ENCODE data around the gene GDF10.

Gene GDF10

GRCh38 chr10:47269294-47269693 lies 30.7 kb upstream of the GDF10 start:
- FAIRE-seq (no peak), DNase-seq (ENCODE audit: low spot score) (no peak)

- FAIRE-seq (no peak), DNase-seq (ENCODE audit: low spot score) (no peak)
Observed at GRCh38 chr10:47276071-47276470, 23.9 kb upstream of the GDF10 start.

GRCh38 chr10:47276576-47277351 lies 23.2 kb upstream of the GDF10 start:
- FAIRE-seq (no peak), DNase-seq (ENCODE audit: low spot score) (no peak)

- no peak for FAIRE-seq
Observed at GRCh38 chr10:47277352-47278151, 22.4 kb upstream of the GDF10 start.

GRCh38 chr10:47278152-47278473 lies 21.9 kb upstream of the GDF10 start:
- FAIRE-seq = no peak
- DNase-seq (ENCODE audit: low spot score) = no peak

More at GRCh38 chr10:47277352-47278151, 22.4 kb upstream of the GDF10 start:
- no peak for DNase-seq (ENCODE audit: low spot score)

- FAIRE-seq = no peak
- DNase-seq (ENCODE audit: low spot score) = no peak
Observed at GRCh38 chr10:47278720-47279119, 21.3 kb upstream of the GDF10 start.

- FAIRE-seq (no peak), DNase-seq (ENCODE audit: low spot score) (no peak)
Observed at GRCh38 chr10:47279276-47279675, 20.7 kb upstream of the GDF10 start.

GRCh38 chr10:47282005-47282656 lies 17.9 kb upstream of the GDF10 start:
- FAIRE-seq (no peak), DNase-seq (ENCODE audit: low spot score) (no peak)

- FAIRE-seq (no peak), DNase-seq (ENCODE audit: low spot score) (no peak)
Observed at GRCh38 chr10:47282657-47283018, 17.4 kb upstream of the GDF10 start.

GRCh38 chr10:47283101-47283630 lies 16.8 kb upstream of the GDF10 start:
- no peak for DNase-seq (ENCODE audit: low spot score)
- no peak for FAIRE-seq

GRCh38 chr10:47283848-47284247 lies 16.1 kb upstream of the GDF10 start:
- FAIRE-seq (no peak), DNase-seq (ENCODE audit: low spot score) (no peak)

GRCh38 chr10:47285381-47286115 lies 14.4 kb upstream of the GDF10 start:
- DNase-seq (ENCODE audit: low spot score) (no peak), FAIRE-seq (no peak)

GRCh38 chr10:47286116-47286505 lies 13.9 kb upstream of the GDF10 start:
- no peak for FAIRE-seq
- DNase-seq (ENCODE audit: low spot score) = no peak

GRCh38 chr10:47286591-47287315 lies 13.2 kb upstream of the GDF10 start:
- FAIRE-seq = no peak
- no peak for DNase-seq (ENCODE audit: low spot score)

GRCh38 chr10:47287365-47287802 lies 12.6 kb upstream of the GDF10 start:
- no peak for FAIRE-seq
- DNase-seq (ENCODE audit: low spot score) = no peak

GRCh38 chr10:47287805-47288204 lies 12.2 kb upstream of the GDF10 start:
- DNase-seq (ENCODE audit: low spot score) (no peak), FAIRE-seq (no peak)

- FAIRE-seq (no peak), DNase-seq (ENCODE audit: low spot score) (no peak)
Observed at GRCh38 chr10:47288236-47288635, 11.8 kb upstream of the GDF10 start.

- no peak for FAIRE-seq
Observed at GRCh38 chr10:47288916-47289495, 11.0 kb upstream of the GDF10 start.

GRCh38 chr10:47289921-47290320 lies 10.1 kb upstream of the GDF10 start:
- DNase-seq (ENCODE audit: low spot score) (no peak), FAIRE-seq (no peak)

More at GRCh38 chr10:47288916-47289495, 11.0 kb upstream of the GDF10 start:
- no peak for DNase-seq (ENCODE audit: low spot score)

GRCh38 chr10:47290338-47290737 lies 9.7 kb upstream of the GDF10 start:
- DNase-seq (ENCODE audit: low spot score) = no peak
- FAIRE-seq = no peak
